A549 treated with CORT108297 at 1 μM for 4 hours (cell line): ENCODE data around the gene HTT. TPM values are rescaled to one million over a fixed set of nuclear protein-coding genes. Genes with fewer than 3 reads are reported as not detected.

Experiments used
- total RNA-seq: library from RNA; stranded (reverse); fragments of 200-300 nt; extraction: Qiagen RNA extraction; gene quantifications from 5 replicates; pipeline ENCODE4 v1.2.3, GENCODE V29; 2022

The HTT gene
- total RNA-seq, result 10.0 to 14.1 TPM (median 12.9 TPM) in 5 replicates

DNA sequence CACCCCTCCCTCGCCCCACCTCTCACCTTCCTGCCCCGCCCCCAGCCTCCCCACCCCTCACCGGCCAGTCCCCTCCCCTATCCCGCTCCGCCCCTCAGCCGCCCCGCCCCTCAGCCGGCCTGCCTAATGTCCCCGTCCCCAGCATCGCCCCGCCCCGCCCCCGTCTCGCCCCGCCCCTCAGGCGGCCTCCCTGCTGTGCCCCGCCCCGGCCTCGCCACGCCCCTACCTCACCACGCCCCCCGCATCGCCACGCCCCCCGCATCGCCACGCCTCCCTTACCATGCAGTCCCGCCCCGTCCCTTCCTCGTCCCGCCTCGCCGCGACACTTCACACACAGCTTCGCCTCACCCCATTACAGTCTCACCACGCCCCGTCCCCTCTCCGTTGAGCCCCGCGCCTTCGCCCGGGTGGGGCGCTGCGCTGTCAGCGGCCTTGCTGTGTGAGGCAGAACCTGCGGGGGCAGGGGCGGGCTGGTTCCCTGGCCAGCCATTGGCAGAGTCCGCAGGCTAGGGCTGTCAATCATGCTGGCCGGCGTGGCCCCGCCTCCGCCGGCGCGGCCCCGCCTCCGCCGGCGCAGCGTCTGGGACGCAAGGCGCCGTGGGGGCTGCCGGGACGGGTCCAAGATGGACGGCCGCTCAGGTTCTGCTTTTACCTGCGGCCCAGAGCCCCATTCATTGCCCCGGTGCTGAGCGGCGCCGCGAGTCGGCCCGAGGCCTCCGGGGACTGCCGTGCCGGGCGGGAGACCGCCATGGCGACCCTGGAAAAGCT lies at the start of gene HTT, which contains the start of gene HTT-AS:
Gene HTT (plus strand): TSS at position 604 of the 768 bp plus-strand sequence. CDS start 145 bp downstream, at position 749.
Gene HTT-AS (minus strand): TSS at position 461 of the 768 bp plus-strand sequence.

DNA sequence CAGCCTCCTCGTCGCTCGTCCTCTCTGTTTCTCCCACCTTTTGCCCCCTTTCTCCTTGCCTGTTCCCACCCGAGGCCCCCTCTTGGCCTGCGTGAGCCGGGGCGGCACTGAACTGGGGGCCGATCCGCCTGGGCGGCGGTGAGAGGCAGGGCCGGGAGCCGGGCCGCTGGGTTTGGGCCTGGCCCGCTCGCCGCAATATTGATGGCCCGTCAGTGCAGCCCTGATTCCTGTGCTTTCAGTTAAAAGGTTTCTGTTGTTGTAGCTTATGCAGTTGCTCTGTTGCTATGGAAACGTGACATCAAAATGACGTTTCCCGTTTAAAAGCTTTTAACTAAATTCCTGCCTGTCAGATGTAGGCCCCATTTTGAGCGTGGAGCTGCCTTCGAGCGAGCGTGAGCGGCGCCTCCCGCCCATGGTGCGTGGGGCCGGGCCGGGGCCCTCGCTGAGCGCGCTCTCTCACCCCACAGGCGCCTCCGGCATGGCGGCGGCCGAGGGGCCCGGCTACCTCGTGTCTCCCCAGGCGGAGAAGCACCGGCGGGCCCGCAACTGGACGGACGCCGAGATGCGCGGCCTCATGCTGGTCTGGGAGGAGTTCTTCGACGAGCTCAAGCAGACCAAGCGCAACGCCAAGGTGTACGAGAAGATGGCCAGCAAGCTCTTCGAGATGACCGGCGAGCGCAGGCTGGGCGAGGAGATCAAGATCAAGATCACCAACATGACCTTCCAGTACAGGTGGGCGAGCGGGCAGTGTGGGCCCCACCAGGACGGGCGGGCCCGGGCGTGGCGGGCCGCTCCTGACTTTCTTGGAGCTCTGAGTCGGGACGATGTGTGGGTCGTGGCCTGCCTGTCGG lies 174.6 kb downstream of the HTT start, which contains the start of gene MSANTD1:
Gene MSANTD1 (plus strand): TSS at position 349 of the 851 bp plus-strand sequence. CDS start 64 bp downstream, at position 413.

DNA sequence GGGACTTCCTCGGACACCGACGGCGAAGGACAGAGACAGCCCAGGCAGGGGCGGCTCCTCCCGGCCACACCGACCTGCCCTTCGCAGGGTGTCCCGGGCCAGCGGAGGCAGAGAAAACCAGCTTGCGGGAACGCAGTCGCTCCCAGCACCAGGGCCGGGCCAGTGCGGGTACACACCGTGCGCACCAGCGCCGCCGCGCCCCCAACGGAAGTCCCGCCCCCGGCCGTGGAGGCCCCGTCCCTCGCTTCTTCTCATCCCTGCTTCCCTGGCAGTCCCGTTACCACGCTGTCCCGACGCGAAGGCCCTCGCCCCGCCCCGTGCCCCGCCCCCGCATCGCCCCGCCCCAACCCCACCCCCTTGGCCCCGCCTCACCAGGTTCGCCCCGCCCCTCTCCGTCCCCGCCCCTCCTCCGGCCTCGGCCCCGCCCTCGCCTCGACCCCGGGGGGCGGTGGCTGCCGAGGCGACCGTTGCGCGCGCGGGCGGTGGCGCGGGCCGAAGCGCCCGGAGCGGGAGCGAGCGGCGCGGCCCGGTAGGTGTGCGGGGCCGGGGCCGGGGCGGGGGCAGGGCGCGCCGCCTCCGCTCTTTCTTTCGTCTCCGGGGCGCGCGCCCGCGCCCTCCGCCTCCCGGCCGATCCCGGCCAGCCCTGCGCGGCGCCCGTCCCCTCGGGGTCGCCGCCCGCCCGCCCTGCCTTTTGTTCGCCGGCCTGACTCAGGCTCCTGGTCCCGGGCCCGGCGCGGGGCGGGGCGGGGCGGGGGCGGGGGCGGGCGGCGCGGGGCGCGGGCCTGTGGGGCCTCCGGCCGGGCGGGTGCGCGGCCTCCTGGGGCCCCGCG lies 218.3 kb downstream of the HTT start, which contains the start of gene RGS12:
Gene RGS12 (plus strand): TSS at position 451 of the 830 bp plus-strand sequence. CDS start 23,150 bp downstream, outside the sequence.

Other genes with a start within 250 kb of the HTT start
- gene ADD1, start 230.8 kb upstream of the HTT start, total RNA-seq, result 68.0 to 88.4 TPM (median 82.4 TPM) in 5 replicates
- gene NOP14, start 111.3 kb upstream of the HTT start, total RNA-seq, result 26.3 to 28.2 TPM (median 27.9 TPM) in 5 replicates
- gene GRK4, start 111.1 kb upstream of the HTT start, total RNA-seq, result 1.3 to 1.6 TPM (median 1.4 TPM) in 5 replicates
- gene HTT-AS, start 143 bp upstream of the HTT start, total RNA-seq, result not detected in 5 replicates
- gene MSANTD1, start 174.5 kb downstream of the HTT start, total RNA-seq, result 0.14 to 0.16 TPM (median 0.14 TPM) in 4 of 5 replicates, not detected in the other
- 8.0 to 11.5 TPM (median 8.8 TPM) in 5 replicates for gene RGS12, start 218.3 kb downstream of the HTT start, total RNA-seq